ENCODE results near the gene MOK.

DNA sequence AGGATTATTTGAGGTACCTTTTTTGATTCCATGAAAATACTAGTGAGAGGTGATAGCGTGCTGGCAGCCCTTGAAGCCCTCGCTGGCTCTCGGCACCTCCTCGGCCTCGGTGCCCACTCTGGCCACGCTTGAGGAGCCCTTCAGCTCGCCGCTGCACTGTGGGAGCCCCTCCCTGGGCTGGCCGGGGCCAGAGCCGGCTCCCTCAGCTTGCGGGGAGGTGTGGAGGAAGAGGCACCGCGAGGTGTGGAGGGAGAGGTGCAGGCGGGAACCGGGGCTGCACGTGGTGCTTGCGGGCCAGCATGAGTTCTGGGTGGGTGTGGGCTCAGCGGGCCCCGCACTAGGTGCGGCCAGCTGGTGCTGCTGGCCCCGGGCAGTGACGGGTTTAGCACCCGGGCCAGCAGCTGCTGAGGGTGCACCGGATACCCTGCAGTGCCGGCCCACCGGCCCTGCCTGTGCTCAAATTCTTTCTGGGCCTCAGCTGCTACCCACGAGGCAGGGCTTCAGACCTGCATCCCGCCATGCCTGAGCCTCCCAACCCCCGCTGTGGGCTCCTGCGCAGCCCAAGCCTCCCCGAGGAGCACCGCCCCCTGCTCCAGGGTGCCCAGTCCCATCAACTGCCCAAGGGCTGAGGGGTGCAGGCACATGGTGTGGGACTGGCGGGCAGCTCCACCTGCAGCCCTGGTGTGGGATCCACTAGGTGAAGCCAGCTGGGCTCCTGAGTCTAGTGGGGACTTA is 7.4 kb downstream of the MOK start:
- TF ChIP-seq, protein P1, sequence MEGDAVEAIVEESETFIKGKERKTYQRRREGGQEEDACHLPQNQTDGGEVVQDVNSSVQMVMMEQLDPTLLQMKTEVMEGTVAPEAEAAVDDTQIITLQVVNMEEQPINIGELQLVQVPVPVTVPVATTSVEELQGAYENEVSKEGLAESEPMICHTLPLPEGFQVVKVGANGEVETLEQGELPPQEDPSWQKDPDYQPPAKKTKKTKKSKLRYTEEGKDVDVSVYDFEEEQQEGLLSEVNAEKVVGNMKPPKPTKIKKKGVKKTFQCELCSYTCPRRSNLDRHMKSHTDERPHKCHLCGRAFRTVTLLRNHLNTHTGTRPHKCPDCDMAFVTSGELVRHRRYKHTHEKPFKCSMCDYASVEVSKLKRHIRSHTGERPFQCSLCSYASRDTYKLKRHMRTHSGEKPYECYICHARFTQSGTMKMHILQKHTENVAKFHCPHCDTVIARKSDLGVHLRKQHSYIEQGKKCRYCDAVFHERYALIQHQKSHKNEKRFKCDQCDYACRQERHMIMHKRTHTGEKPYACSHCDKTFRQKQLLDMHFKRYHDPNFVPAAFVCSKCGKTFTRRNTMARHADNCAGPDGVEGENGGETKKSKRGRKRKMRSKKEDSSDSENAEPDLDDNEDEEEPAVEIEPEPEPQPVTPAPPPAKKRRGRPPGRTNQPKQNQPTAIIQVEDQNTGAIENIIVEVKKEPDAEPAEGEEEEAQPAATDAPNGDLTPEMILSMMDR (IDR thresholded peaks at IDR 0.05) = no peak
- TF ChIP-seq POLR2A (IDR thresholded peaks at IDR 0.05) = no peak

Measured in breast epithelium (tissue), 3 donors.